BE2C (cell line): ENCODE measurements around the gene EGLN2.
"Not testable (repeated sequence)": the region's sequence is repeated elsewhere in the genome, so short reads cannot be mapped to it uniquely, and the experiment has no call there.

Source experiments
- DNase-seq: peaks from one replicate; pipeline ENCODE4 v3.0.0-alpha.2; 2020
- H3K27me3 ChIP-seq: fragments of 250-450 bp; sonication (Bioruptor Pico); 2 replicates; pipeline ENCODE4 v1.5.1; 2020; ENCODE audit warnings: mild to moderate bottlenecking
- H3K36me3 ChIP-seq: fragments of 250-450 bp; sonication (Bioruptor Pico); 2 replicates; pipeline ENCODE4 v1.5.1; 2020; ENCODE audit warnings: mild to moderate bottlenecking
- H3K4me1 ChIP-seq: fragments of 250-450 bp; sonication (Bioruptor Pico); 2 replicates; pipeline ENCODE4 v1.5.1; 2020
- H3K4me3 ChIP-seq: 2 replicates; pipeline ENCODE4 v1.5.1; 2011; ENCODE audit warnings: low read depth, low read length
- H3K9me3 ChIP-seq: fragments of 250-450 bp; sonication (Bioruptor Pico); 2 replicates; pipeline ENCODE4 v1.5.1; 2020
- CTCF ChIP-seq: IDR thresholded peaks from 2 replicates; pipeline ENCODE4 v1.5.1; 2012; ENCODE audit warnings: mild to moderate bottlenecking, low read depth, low read length

EGLN2 gene

GRCh38 chr19:40836754-40837429 lies 37.9 kb downstream of the EGLN2 start:
- no peaks in the 10 kb centered on the region for H3K9me3 ChIP-seq
- DNase-seq, result no peak
- peaks cover 5% of the 10 kb centered on the region; the same call in 1 of the 2 replicates for H3K27me3 ChIP-seq
- H3K4me3 ChIP-seq, result no peak overlapping the region
- H3K36me3 ChIP-seq, result no peaks in the 10 kb centered on the region
- TF ChIP-seq CTCF, result no peak
- H3K4me1 ChIP-seq, result no peaks in the 10 kb centered on the region

- DNase-seq, H3K36me3 ChIP-seq, H3K9me3 ChIP-seq, H3K27me3 ChIP-seq, H3K4me1 ChIP-seq, H3K4me3 ChIP-seq: not testable (repeated sequence)
These were observed 39.5 kb downstream of the EGLN2 start for GRCh38 chr19:40838477-40838876.

GRCh38 chr19:40842012-40842411 lies 43.0 kb downstream of the EGLN2 start:
- not testable (repeated sequence) for DNase-seq, H3K36me3 ChIP-seq, H3K4me1 ChIP-seq, H3K9me3 ChIP-seq, H3K4me3 ChIP-seq
- peaks cover 17% of the 10 kb centered on the region for H3K27me3 ChIP-seq

- H3K27me3 ChIP-seq, result peaks cover 20% of the 10 kb centered on the region
- H3K4me1 ChIP-seq, H3K36me3 ChIP-seq, DNase-seq, H3K9me3 ChIP-seq, H3K4me3 ChIP-seq: not testable (repeated sequence)
These were observed 44.1 kb downstream of the EGLN2 start for GRCh38 chr19:40842997-40843652.

GRCh38 chr19:40843653-40844052 lies 44.7 kb downstream of the EGLN2 start:
- not testable (repeated sequence) for H3K4me1 ChIP-seq, H3K36me3 ChIP-seq, DNase-seq, H3K4me3 ChIP-seq, H3K9me3 ChIP-seq
- peaks cover 24% of the 10 kb centered on the region for H3K27me3 ChIP-seq

- not testable (repeated sequence) for H3K9me3 ChIP-seq, H3K4me1 ChIP-seq, DNase-seq, H3K36me3 ChIP-seq, H3K4me3 ChIP-seq
- H3K27me3 ChIP-seq, result peaks cover 30% of the 10 kb centered on the region
These were observed 47.7 kb downstream of the EGLN2 start for GRCh38 chr19:40846722-40847121.

GRCh38 chr19:40850277-40850676 lies 51.3 kb downstream of the EGLN2 start, which contains the start of gene CYP2A6:
Gene CYP2A6, minus strand, starts transcription at chr19:40850447. Its CDS starts 21 bp downstream, at chr19:40850426.
- H3K9me3 ChIP-seq, H3K36me3 ChIP-seq, H3K4me1 ChIP-seq, H3K4me3 ChIP-seq, DNase-seq: not testable (repeated sequence)
- peaks cover 15% of the 10 kb centered on the region; the same call in 1 of the 2 replicates for H3K27me3 ChIP-seq

GRCh38 chr19:40852467-40853152 lies 53.6 kb downstream of the EGLN2 start:
- H3K4me3 ChIP-seq, H3K4me1 ChIP-seq, H3K9me3 ChIP-seq, H3K36me3 ChIP-seq, DNase-seq: not testable (repeated sequence)
- peaks cover 15% of the 10 kb centered on the region; the same call in 1 of the 2 replicates for H3K27me3 ChIP-seq
